ENCODE results near the gene KLHDC7B.

- TF ChIP-seq CTCF (IDR thresholded peaks at IDR 0.05) (no peak), POLR2AphosphoS5 (IDR thresholded peaks at IDR 0.05; ENCODE audit: low read depth, low read length) (no peak)
- TF ChIP-seq, protein P1, sequence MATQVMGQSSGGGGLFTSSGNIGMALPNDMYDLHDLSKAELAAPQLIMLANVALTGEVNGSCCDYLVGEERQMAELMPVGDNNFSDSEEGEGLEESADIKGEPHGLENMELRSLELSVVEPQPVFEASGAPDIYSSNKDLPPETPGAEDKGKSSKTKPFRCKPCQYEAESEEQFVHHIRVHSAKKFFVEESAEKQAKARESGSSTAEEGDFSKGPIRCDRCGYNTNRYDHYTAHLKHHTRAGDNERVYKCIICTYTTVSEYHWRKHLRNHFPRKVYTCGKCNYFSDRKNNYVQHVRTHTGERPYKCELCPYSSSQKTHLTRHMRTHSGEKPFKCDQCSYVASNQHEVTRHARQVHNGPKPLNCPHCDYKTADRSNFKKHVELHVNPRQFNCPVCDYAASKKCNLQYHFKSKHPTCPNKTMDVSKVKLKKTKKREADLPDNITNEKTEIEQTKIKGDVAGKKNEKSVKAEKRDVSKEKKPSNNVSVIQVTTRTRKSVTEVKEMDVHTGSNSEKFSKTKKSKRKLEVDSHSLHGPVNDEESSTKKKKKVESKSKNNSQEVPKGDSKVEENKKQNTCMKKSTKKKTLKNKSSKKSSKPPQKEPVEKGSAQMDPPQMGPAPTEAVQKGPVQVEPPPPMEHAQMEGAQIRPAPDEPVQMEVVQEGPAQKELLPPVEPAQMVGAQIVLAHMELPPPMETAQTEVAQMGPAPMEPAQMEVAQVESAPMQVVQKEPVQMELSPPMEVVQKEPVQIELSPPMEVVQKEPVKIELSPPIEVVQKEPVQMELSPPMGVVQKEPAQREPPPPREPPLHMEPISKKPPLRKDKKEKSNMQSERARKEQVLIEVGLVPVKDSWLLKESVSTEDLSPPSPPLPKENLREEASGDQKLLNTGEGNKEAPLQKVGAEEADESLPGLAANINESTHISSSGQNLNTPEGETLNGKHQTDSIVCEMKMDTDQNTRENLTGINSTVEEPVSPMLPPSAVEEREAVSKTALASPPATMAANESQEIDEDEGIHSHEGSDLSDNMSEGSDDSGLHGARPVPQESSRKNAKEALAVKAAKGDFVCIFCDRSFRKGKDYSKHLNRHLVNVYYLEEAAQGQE (IDR thresholded peaks at IDR 0.05; ENCODE audit: insufficient read depth in 1 of 2, low read depth in 2 of 2, low read length in 1 of 2), result no peak
These were observed 10.6 kb upstream of the KLHDC7B start for GRCh38 chr22:50535113-50535512.

Data from Panc1 (cell line).